B cell (primary cell): ENCODE results near the gene HLCS. TPM values are rescaled to one million over a fixed set of nuclear protein-coding genes. Genes with fewer than 3 reads are reported as not detected.

ENCODE experiments used
- ATAC-seq: fragments of 200-7000 bp; cut with Tn5 transposase; one replicate; pipeline ENCODE4 v1.10.0; 2021; ENCODE audit warnings: low read depth, mild to moderate bottlenecking, moderate number of reproducible peaks, moderate library complexity
- CTCF ChIA-PET: fragments of 350-600 bp; sonication (Branson Sonifier 250); formaldehyde crosslinking; loops from one replicate; lab custom pipeline; 2021; ENCODE audit warnings: antibody characterized with exemption, inconsistent platforms; lab: Charles Lee
- POLR2A ChIA-PET: fragments of 350-600 bp; sonication (Branson Sonifier 250); formaldehyde crosslinking; loops from one replicate; lab custom pipeline; 2021; ENCODE audit warnings: antibody characterized with exemption; lab: Charles Lee
- DNase-seq: peaks from one replicate; pipeline ENCODE4 v3.0.0; 2013
- H2AFZ ChIP-seq: 2 replicates; pipeline ENCODE4 v1.6.1; 2012; ENCODE audit warnings: mild to moderate bottlenecking, low read depth, low read length; ENCODE audit not compliant: insufficient read depth, poor library complexity, severe bottlenecking
- H3K27ac ChIP-seq, 2 donors: 1 replicate in 1 of 2; 2 replicates in 1 of 2; pipeline ENCODE4 v1.5.1; 2012 to 2013; ENCODE audit warnings: low read length in 2 of 2, mild to moderate bottlenecking in 2 of 2, moderate library complexity in 1 of 2
- H3K27me3 ChIP-seq, 4 experiments: fragments of 200-600 bp in 1 of 4; sonication (generic) in 1 of 4; replicated peaks in 1 of 4; 1 replicate in 2 of 4; 2 replicates in 2 of 4; pipeline versions ENCODE4 v1.6.1 to v1.7.0; 2013 to 2016; ENCODE audit warnings: low read length in 3 of 4, mild to moderate bottlenecking in 2 of 4, mixed read lengths in 1 of 4, moderate library complexity in 1 of 4; ENCODE audit not compliant: insufficient read depth in 4 of 4, control insufficient read depth in 3 of 4; ENCODE audit errors: control extremely low read depth in 1 of 4
- H3K36me3 ChIP-seq, 2 experiments: replicated peaks in 1 of 2; 1 replicate in 1 of 2; 2 replicates in 1 of 2; pipeline versions ENCODE4 v1.6.1 to v1.7.1; 2013; ENCODE audit warnings: low read length in 1 of 2; ENCODE audit not compliant: insufficient read depth in 2 of 2, control insufficient read depth in 1 of 2; ENCODE audit errors: control extremely low read depth in 1 of 2, extremely low read depth in 1 of 2
- H3K4me1 ChIP-seq, 2 donors: fragments of 200-600 bp in 1 of 2; sonication (generic) in 1 of 2; 1 replicate in 1 of 2; 2 replicates in 1 of 2; pipeline versions ENCODE4 v1.5.1 to v1.6.1; 2013 to 2017; ENCODE audit warnings: low read length in 2 of 2; ENCODE audit not compliant: control insufficient read depth in 2 of 2, insufficient read depth in 2 of 2
- H3K4me2 ChIP-seq: replicated peaks from 2 replicates; pipeline ENCODE3; 2012; ENCODE audit warnings: mild to moderate bottlenecking, low read depth, low read length; ENCODE audit not compliant: poor library complexity, severe bottlenecking
- H3K4me3 ChIP-seq, 5 experiments: fragments of 200-600 bp in 1 of 5; sonication (generic) in 1 of 5; 1 replicate in 3 of 5; 2 replicates in 2 of 5; pipeline versions ENCODE4 v1.5.1 to v1.7.0; 2011 to 2016; ENCODE audit warnings: low read length in 4 of 5, mild to moderate bottlenecking in 4 of 5, low read depth in 2 of 5, control low read depth in 1 of 5, moderate library complexity in 1 of 5; ENCODE audit not compliant: insufficient read depth in 1 of 5; ENCODE audit errors: control extremely low read depth in 1 of 5, extremely low read depth in 1 of 5
- H3K79me2 ChIP-seq: fragments of 200-600 bp; sonication (generic); one replicate; pipeline ENCODE4 v1.6.0; 2016; ENCODE audit warnings: low read length; ENCODE audit not compliant: control insufficient read depth, insufficient read depth
- H3K9ac ChIP-seq: fragments of 200-600 bp; sonication (generic); 2 replicates; pipeline ENCODE4 v1.6.1; 2017; ENCODE audit warnings: mild to moderate bottlenecking, low read length, moderate library complexity
- H3K9me3 ChIP-seq, 3 donors: one replicate each; pipeline versions ENCODE4 v1.6.1 to v1.7.1; 2013; ENCODE audit warnings: low read length in 2 of 3; ENCODE audit not compliant: control insufficient read depth in 2 of 3, insufficient read depth in 1 of 3; ENCODE audit errors: control extremely low read depth in 1 of 3
- H4K20me1 ChIP-seq: 2 replicates; pipeline ENCODE4 v1.6.0; 2012; ENCODE audit warnings: mild to moderate bottlenecking, low read length; ENCODE audit not compliant: insufficient read depth, control insufficient read depth, poor library complexity, severe bottlenecking
- H3K27ac Mint-ChIP-seq: one replicate; pipeline ENCODE4 v1.8.0; 2021; ENCODE audit warnings: mixed read lengths
- H3K27me3 Mint-ChIP-seq: one replicate; pipeline ENCODE4 v1.8.0; 2021; ENCODE audit warnings: mixed read lengths
- H3K4me1 Mint-ChIP-seq: one replicate; pipeline ENCODE4 v1.8.0; 2021; ENCODE audit warnings: mixed read lengths
- H3K4me3 Mint-ChIP-seq: one replicate; pipeline ENCODE4 v1.8.0; 2021; ENCODE audit warnings: mixed read lengths
- H3K9me3 Mint-ChIP-seq: one replicate; pipeline ENCODE4 v1.8.0; 2022; ENCODE audit warnings: mixed read lengths; ENCODE audit not compliant: insufficient read depth
- EZH2 ChIP-seq: IDR thresholded peaks from 2 replicates; pipeline ENCODE4 v1.6.1; 2012; ENCODE audit warnings: borderline replicate concordance, low read depth, mild to moderate bottlenecking, moderate library complexity, low read length; ENCODE audit not compliant: insufficient read depth, poor library complexity, severe bottlenecking
- WGBS: methylation state at CpG from one replicate; pipeline ENCODE4 v1.1.5; 2013; ENCODE audit warnings: missing lambda C conversion rate; ENCODE audit not compliant: insufficient coverage; 5-methylcytosine and 5-hydroxymethylcytosine counted together
- intact Hi-C: fragments of 100-400 bp; cut with micrococcal nuclease; formaldehyde crosslinking; loops from one replicate; pipeline ENCODE4 v1.10.0; 2022
- polyA plus RNA-seq: library from polyadenylated mRNA; depleted of rRNA; stranded (reverse); fragments of >200 nt; gene quantifications from 2 replicates; pipeline ENCODE4 v1.2.3, GENCODE V29; 2012
- total RNA-seq, 2 donors: library from RNA; stranded (reverse); fragments of 120-200 nt in 1 of 2; gene quantifications; 1 replicate in 1 of 2; 2 replicates in 1 of 2; pipeline versions ENCODE4 v1.2.3 to v1.2.4, GENCODE V29; 2013 to 2022
- TF ChIP-seq, protein P1 (sequence below): fragments of 200-600 bp; IDR thresholded peaks from one replicate; pipeline ENCODE4 v1.8.0; 2022; ENCODE audit warnings: antibody characterized with exemption, mild to moderate bottlenecking

Gene HLCS
- total and polyA plus RNA-seq, 2 donors (not counting 1 experiment from before 2014, with no cell fraction given): 4.4 to 14.7 TPM

DNA sequence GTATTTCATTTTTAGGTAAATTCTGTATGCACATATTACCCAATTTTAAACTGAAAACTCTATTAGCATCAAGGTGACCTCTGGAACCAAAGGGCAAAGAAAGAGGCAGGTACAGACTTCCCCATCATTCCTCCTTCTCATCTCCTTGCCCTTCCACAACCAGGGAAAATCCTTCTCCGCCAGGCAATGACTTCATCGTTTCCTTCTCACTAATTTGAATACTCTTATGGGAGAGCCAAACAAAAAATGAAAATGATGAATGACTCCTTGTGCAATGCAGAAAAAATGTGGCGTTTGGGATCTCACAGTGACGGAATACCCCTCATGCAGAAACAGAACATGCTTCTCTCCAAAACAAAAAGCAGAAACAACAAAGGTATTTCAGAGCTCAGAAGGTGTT is 83.7 kb downstream of the HLCS start:
- no peak overlapping the region for H3K4me3 Mint-ChIP-seq
- Histone ChIP-seq H3K27me3 (no peaks in the 10 kb centered on the region), H3K27ac (no peak overlapping the region), H3K9ac (no peak overlapping the region), H4K20me1 (no peaks in the 10 kb centered on the region), H3K4me1 (no peaks in the 10 kb centered on the region), H3K79me2 (no peaks in the 10 kb centered on the region), H3K4me2 (no peak overlapping the region), H3K9me3 (peaks cover 9 to 26% (median 18%) of the 10 kb centered on the region in 3 donors), H3K4me3 (no peak overlapping the region), H2AFZ (no peak overlapping the region), H3K36me3 (no peaks in the 10 kb centered on the region)
- H3K27ac Mint-ChIP-seq: no peak overlapping the region
- CTCF ChIA-PET: interaction anchor here (0.7 kb wide), 1 partner anchor 69 kb away, joined by 3 read pairs; no protein-coding TSS in a partner anchor
- intact Hi-C loops: no loop called here
- WGBS: no CpG with 5 or more reads among the region's 4 CpGs
- H3K4me1 Mint-ChIP-seq: no peaks in the 10 kb centered on the region
- H3K27me3 Mint-ChIP-seq: no peaks in the 10 kb centered on the region
- H3K9me3 Mint-ChIP-seq: no peaks in the 10 kb centered on the region
- no peak for DNase-seq
- no peak for ATAC-seq
- POLR2A ChIA-PET: no interaction called here
- TF ChIP-seq, protein P1, sequence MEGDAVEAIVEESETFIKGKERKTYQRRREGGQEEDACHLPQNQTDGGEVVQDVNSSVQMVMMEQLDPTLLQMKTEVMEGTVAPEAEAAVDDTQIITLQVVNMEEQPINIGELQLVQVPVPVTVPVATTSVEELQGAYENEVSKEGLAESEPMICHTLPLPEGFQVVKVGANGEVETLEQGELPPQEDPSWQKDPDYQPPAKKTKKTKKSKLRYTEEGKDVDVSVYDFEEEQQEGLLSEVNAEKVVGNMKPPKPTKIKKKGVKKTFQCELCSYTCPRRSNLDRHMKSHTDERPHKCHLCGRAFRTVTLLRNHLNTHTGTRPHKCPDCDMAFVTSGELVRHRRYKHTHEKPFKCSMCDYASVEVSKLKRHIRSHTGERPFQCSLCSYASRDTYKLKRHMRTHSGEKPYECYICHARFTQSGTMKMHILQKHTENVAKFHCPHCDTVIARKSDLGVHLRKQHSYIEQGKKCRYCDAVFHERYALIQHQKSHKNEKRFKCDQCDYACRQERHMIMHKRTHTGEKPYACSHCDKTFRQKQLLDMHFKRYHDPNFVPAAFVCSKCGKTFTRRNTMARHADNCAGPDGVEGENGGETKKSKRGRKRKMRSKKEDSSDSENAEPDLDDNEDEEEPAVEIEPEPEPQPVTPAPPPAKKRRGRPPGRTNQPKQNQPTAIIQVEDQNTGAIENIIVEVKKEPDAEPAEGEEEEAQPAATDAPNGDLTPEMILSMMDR: no peak
- no peak for TF ChIP-seq EZH2

DNA sequence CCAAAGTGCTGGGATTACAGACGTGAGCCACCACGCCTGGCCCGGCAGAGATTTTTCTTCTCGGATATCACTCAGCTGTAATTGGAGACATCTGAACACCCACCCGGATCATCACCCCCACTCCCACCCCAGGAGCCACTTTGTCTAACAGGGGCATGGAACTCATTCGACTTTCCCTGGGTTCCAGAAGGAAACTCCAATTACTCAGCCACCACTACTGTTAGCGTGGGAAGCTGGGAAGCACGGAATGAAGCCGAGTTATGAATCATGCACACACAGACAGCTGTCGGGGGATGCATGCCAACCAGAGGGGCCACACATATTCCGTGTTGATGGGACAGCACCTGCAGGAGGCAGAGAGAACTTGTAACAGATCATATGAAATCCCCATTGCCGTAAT is 85.2 kb downstream of the HLCS start:
- Mint-ChIP-seq H3K4me1 (no peaks in the 10 kb centered on the region), H3K4me3 (no peak overlapping the region), H3K9me3 (peaks cover 4% of the 10 kb centered on the region), H3K27ac (no peak overlapping the region), H3K27me3 (no peaks in the 10 kb centered on the region)
- intact Hi-C loops: no loop called here
- Histone ChIP-seq H3K9ac (no peak overlapping the region), H3K79me2 (no peaks in the 10 kb centered on the region), H3K27me3 (no peaks in the 10 kb centered on the region), H3K4me2 (no peak overlapping the region), H3K27ac (no peak overlapping the region), H2AFZ (no peak overlapping the region), H4K20me1 (no peaks in the 10 kb centered on the region), H3K36me3 (no peaks in the 10 kb centered on the region), H3K4me1 (no peaks in the 10 kb centered on the region), H3K9me3 (peaks cover 12 to 26% (median 19%) of the 10 kb centered on the region in 3 donors), H3K4me3 (no peak overlapping the region)
- ChIA-PET POLR2A (no interaction called here), CTCF (no interaction called here)
- DNase-seq: no peak
- TF ChIP-seq EZH2: no peak
- TF ChIP-seq, protein P1: no peak
- ATAC-seq: no peak
- 95% methylated on average over 12 of the region's 12 CpGs for WGBS
